A673 (cell line): ENCODE results near the gene NSUN6. TPM values are rescaled to one million over a fixed set of nuclear protein-coding genes. Genes with fewer than 3 reads are reported as not detected.

Experiments
- BruUV-seq: library from RNA; stranded (reverse); fragments of 400-500 nt; replicated peaks from 2 replicates; lab custom pipeline; 2021; lab: Mats Ljungman, UMichigan
- CTCF ChIA-PET: fragments of 300-600 bp; sonication (Branson Sonifier 250); formaldehyde crosslinking; loops from one replicate; lab custom pipeline; 2022; ENCODE audit warnings: antibody characterized with exemption; lab: Charles Lee
- POLR2A ChIA-PET: fragments of 300-600 bp; sonication (Branson Sonifier 250); formaldehyde crosslinking; loops from one replicate; lab custom pipeline; 2022; ENCODE audit warnings: antibody characterized with exemption; ENCODE audit not compliant: low non-redundant PET; lab: Charles Lee
- DNase-seq: peaks from one replicate; pipeline ENCODE4 v3.0.0-alpha.2; 2015; ENCODE audit warnings: low spot score
- H3K27ac ChIP-seq: fragments of 200-600 bp; sonication (generic); 2 replicates; pipeline ENCODE4 v1.5.1; 2016; ENCODE audit warnings: mixed run types, low read depth, mild to moderate bottlenecking, mixed read lengths, antibody characterized with exemption, low read length; ENCODE audit not compliant: poor library complexity, severe bottlenecking
- H3K27me3 ChIP-seq: fragments of 200-600 bp; sonication (generic); replicated peaks from 2 replicates; pipeline ENCODE4 v1.6.1; 2017; ENCODE audit warnings: mixed run types, low read depth, mild to moderate bottlenecking, mixed read lengths, antibody characterized with exemption, low read length; ENCODE audit not compliant: insufficient read depth, poor library complexity
- H3K36me3 ChIP-seq: fragments of 200-600 bp; sonication (generic); 2 replicates; pipeline ENCODE4 v1.6.1; 2016; ENCODE audit warnings: mixed run types, mild to moderate bottlenecking, mixed read lengths, antibody characterized with exemption, low read length; ENCODE audit not compliant: insufficient read depth, poor library complexity, severe bottlenecking
- H3K4me1 ChIP-seq: fragments of 200-600 bp; sonication (generic); 2 replicates; pipeline ENCODE4 v1.6.1; 2017; ENCODE audit warnings: mixed run types, mild to moderate bottlenecking, mixed read lengths, antibody characterized with exemption, low read length; ENCODE audit not compliant: insufficient read depth, poor library complexity, severe bottlenecking
- H3K4me3 ChIP-seq: fragments of 200-600 bp; sonication (generic); 2 replicates; pipeline ENCODE4 v1.5.1; 2016; ENCODE audit warnings: low read depth, mixed run types, mild to moderate bottlenecking, mixed read lengths, low read length; ENCODE audit not compliant: poor library complexity, severe bottlenecking
- H3K9me3 ChIP-seq: fragments of 200-600 bp; sonication (generic); 2 replicates; pipeline ENCODE4 v1.6.1; 2016; ENCODE audit warnings: mixed run types, low read depth, mild to moderate bottlenecking, mixed read lengths, antibody characterized with exemption, low read length; ENCODE audit not compliant: poor library complexity, severe bottlenecking
- EZH2 ChIP-seq: fragments of 200-600 bp; sonication (generic); IDR thresholded peaks from 2 replicates; pipeline ENCODE4 v1.6.1; 2017; ENCODE audit warnings: borderline replicate concordance, low read depth, mild to moderate bottlenecking, mixed read lengths, antibody characterized with exemption, low read length; ENCODE audit not compliant: poor library complexity, severe bottlenecking
- intact Hi-C: fragments of 100-400 bp; cut with micrococcal nuclease; formaldehyde crosslinking; loops from one replicate; pipeline ENCODE4 v1.10.0; 2022; ENCODE audit not compliant: unreplicated experiment
- total RNA-seq: library from RNA; stranded (reverse); gene quantifications from 2 replicates; pipeline ENCODE4 v1.2.3, GENCODE V29; 2021
- TF ChIP-seq, protein P1 (sequence below): fragments of 300-800, 200-600 bp; sonication (generic); conservative IDR thresholded peaks from 2 replicates; pipeline ENCODE4 v1.5.1; 2017; ENCODE audit warnings: low read depth, mild to moderate bottlenecking, antibody characterized with exemption, low read length, moderate library complexity, mixed read lengths

NSUN6 gene
- total RNA-seq, 1 experiment from 2014 or later: 16.4 TPM

DNA sequence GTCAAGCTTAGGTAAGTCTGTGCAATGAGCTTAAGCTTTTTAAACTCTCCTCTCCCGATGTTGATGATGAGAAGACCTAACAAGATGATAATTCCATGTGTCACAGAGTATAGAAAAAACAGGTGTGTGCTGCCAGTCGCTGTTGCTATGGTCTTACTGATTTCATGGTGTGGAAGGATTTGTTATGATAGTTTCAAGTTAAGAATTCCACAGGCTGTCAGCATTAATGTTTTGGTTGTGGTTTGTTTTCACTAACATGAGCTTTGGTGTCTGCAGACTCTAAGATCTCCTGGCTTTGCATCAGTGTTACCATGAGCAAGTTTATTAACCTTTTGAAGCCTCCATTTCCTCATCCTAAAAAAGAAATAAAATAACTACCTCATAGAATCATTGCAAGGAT is 123.7 kb downstream of the NSUN6 start:
- Histone ChIP-seq H3K36me3 (peaks cover 22% of the 10 kb centered on the region), H3K9me3 (peaks cover 4% of the 10 kb centered on the region), H3K4me1 (no peaks in the 10 kb centered on the region), H3K27ac (no peak overlapping the region), H3K4me3 (no peak overlapping the region), H3K27me3 (no peaks in the 10 kb centered on the region)
- TF ChIP-seq, protein P1, sequence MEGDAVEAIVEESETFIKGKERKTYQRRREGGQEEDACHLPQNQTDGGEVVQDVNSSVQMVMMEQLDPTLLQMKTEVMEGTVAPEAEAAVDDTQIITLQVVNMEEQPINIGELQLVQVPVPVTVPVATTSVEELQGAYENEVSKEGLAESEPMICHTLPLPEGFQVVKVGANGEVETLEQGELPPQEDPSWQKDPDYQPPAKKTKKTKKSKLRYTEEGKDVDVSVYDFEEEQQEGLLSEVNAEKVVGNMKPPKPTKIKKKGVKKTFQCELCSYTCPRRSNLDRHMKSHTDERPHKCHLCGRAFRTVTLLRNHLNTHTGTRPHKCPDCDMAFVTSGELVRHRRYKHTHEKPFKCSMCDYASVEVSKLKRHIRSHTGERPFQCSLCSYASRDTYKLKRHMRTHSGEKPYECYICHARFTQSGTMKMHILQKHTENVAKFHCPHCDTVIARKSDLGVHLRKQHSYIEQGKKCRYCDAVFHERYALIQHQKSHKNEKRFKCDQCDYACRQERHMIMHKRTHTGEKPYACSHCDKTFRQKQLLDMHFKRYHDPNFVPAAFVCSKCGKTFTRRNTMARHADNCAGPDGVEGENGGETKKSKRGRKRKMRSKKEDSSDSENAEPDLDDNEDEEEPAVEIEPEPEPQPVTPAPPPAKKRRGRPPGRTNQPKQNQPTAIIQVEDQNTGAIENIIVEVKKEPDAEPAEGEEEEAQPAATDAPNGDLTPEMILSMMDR: no peak
- TF ChIP-seq EZH2: no peak
- POLR2A ChIA-PET: no interaction called here
- CTCF ChIA-PET: no interaction called here
- no peak for DNase-seq
- BruUV-seq: no TSS peak
- intact Hi-C loops: no loop called here

DNA sequence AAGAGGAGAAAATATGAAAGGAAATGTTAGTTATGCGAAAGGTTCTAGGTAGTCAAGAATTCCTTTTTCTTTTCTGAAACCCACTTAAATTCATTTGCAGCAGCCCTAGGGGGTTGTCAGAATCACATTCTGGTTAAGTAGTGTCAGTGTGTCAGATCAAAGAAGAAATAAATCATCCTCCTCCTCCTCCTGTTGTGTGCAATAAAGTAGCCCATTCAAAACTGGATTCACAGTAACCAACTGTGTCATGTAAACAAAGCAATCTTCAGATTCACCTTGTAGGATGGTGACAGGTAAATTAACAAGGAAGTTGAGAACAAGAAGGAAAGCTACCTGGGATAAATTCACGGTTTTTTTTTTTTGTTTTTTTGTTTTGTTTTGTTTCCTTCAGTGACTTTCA is 127.5 kb downstream of the NSUN6 start:
- BruUV-seq: no TSS peak
- ChIA-PET CTCF (no interaction called here), POLR2A (no interaction called here)
- no peaks in the 10 kb centered on the region for H3K4me1 ChIP-seq
- H3K4me3 ChIP-seq: no peak overlapping the region
- no peak overlapping the region for H3K27ac ChIP-seq
- peaks cover 32% of the 10 kb centered on the region for H3K36me3 ChIP-seq
- H3K9me3 ChIP-seq: no peaks in the 10 kb centered on the region
- no peak for DNase-seq
- H3K27me3 ChIP-seq: no peaks in the 10 kb centered on the region
- TF ChIP-seq, protein P1: no peak
- TF ChIP-seq EZH2: no peak
- intact Hi-C loops: no loop called here

DNA sequence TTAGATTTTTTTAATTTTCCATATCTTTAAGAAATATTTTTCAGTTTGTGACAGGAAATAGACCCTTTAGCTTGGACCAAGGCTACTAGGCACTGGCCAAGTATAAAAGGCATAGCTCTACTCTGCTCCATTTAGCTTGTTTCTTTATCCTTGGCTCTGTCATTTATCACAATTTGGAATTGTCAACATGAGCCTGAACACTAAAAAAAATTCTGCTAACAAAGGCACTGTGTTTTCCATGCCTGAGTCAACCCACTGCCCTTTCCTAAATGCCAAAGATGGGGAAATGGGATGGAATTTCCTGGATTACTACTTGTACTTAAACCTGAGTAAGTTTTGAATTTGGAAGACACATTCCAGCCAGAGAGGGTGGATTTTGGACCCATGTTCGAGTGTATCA is 128.4 kb downstream of the NSUN6 start:
- no peak for DNase-seq
- TF ChIP-seq, protein P1: no peak
- TF ChIP-seq EZH2: no peak
- Histone ChIP-seq H3K4me1 (no peaks in the 10 kb centered on the region), H3K27me3 (no peaks in the 10 kb centered on the region), H3K9me3 (no peaks in the 10 kb centered on the region), H3K27ac (no peak overlapping the region), H3K36me3 (peaks cover 30% of the 10 kb centered on the region), H3K4me3 (no peak overlapping the region)
- ChIA-PET POLR2A (no interaction called here), CTCF (no interaction called here)
- intact Hi-C loops: no loop called here
- no TSS peak for BruUV-seq
